ENCODE data around the gene SLC39A6. TPM values are rescaled to one million over a fixed set of nuclear protein-coding genes. Genes with fewer than 3 reads are reported as not detected.

The SLC39A6 gene
- total and polyA plus RNA-seq, 11 donors: 2.4 to 28.8 (median 15.2) TPM

GRCh38 chr18:36112302-36112701, 16.8 kb downstream of the SLC39A6 start:
- Histone ChIP-seq H3K27ac (no peak overlapping the region), H3K4me1 (no peaks in the 10 kb centered on the region), H3K4me3 (no peak overlapping the region), H3K36me3 (peaks cover 0 to 98% (median 68%) of the 10 kb centered on the region in 9 donors), H3K9me3 (no peaks in the 10 kb centered on the region), H3K27me3 (no peaks in the 10 kb centered on the region)
- intact Hi-C loops (cut with DNase I): loop anchor here in 1 of 10 donors (10.0 kb wide), 1 partner anchor 88 kb away; no protein-coding TSS in a partner anchor
- DNase-seq (no peak), ATAC-seq (no peak)
- TF ChIP-seq POLR2A (IDR thresholded peaks at IDR 0.05): no peak

- no peak overlapping the region for H3K4me3 ChIP-seq
- intact Hi-C loops (cut with DNase I): loop anchor here in 1 of 10 donors (10.0 kb wide), 1 partner anchor 85 kb away; no protein-coding TSS in a partner anchor
- ATAC-seq: no peak
- no peaks in the 10 kb centered on the region for H3K27me3 ChIP-seq
- H3K36me3 ChIP-seq: peaks cover 0 to 74% (median 54%) of the 10 kb centered on the region in 9 donors
- no peak for DNase-seq
- no peaks in the 10 kb centered on the region for H3K4me1 ChIP-seq
- no peaks in the 10 kb centered on the region for H3K9me3 ChIP-seq
- 95 to 98% (median 98%) methylated on average over 1 of the region's 1 CpG for WGBS, 4 donors
- TF ChIP-seq POLR2A (IDR thresholded peaks at IDR 0.05) (no peak), CTCF (IDR thresholded peaks at IDR 0.05) (no peak)
- H3K27ac ChIP-seq: no peak overlapping the region
Measured at GRCh38 chr18:36109737-36110136, 19.4 kb downstream of the SLC39A6 start.

- TF ChIP-seq CTCF (IDR thresholded peaks at IDR 0.05) (no peak), POLR2A (IDR thresholded peaks at IDR 0.05) (no peak)
- Histone ChIP-seq H3K27ac (no peak overlapping the region), H3K4me3 (no peak overlapping the region), H3K4me1 (no peaks in the 10 kb centered on the region), H3K9me3 (peaks cover 0 to under 1% (median 0%) of the 10 kb centered on the region in 12 donors), H3K36me3 (peaks cover 0 to 63% (median 42%) of the 10 kb centered on the region in 9 donors), H3K27me3 (no peaks in the 10 kb centered on the region)
- intact Hi-C loops (cut with DNase I): no loop called here
- ATAC-seq (no peak), DNase-seq (no peak)
- 93 to 96% (median 94%) methylated on average over 5 of the region's 5 CpGs for WGBS, 4 donors
Measured at GRCh38 chr18:36108601-36109000, 20.5 kb downstream of the SLC39A6 start.

- no peak overlapping the region for H3K27ac ChIP-seq
- H3K4me1 ChIP-seq: no peaks in the 10 kb centered on the region
- DNase-seq: no peak
- TF ChIP-seq CTCF (IDR thresholded peaks at IDR 0.05): no peak
- TF ChIP-seq POLR2A (IDR thresholded peaks at IDR 0.05): no peak
- ATAC-seq: no peak
- H3K36me3 ChIP-seq: peaks cover 0 to 59% (median 38%) of the 10 kb centered on the region in 9 donors
- 44 to 49% (median 48%) methylated on average over 2 of the region's 2 CpGs for WGBS, 4 donors
- intact Hi-C loops (cut with DNase I): no loop called here
- no peaks in the 10 kb centered on the region for H3K27me3 ChIP-seq
- peaks cover 0 to 5% (median 0%) of the 10 kb centered on the region in 12 donors for H3K9me3 ChIP-seq
- H3K4me3 ChIP-seq: no peak overlapping the region
Measured at GRCh38 chr18:36108196-36108595, 20.9 kb downstream of the SLC39A6 start.

GRCh38 chr18:36107477-36107876, 21.7 kb downstream of the SLC39A6 start:
- intact Hi-C loops (cut with DNase I): no loop called here
- no peaks in the 10 kb centered on the region for H3K4me1 ChIP-seq
- DNase-seq: no peak
- H3K4me3 ChIP-seq: no peak overlapping the region
- no peak for TF ChIP-seq CTCF (IDR thresholded peaks at IDR 0.05)
- no peak for TF ChIP-seq POLR2A (IDR thresholded peaks at IDR 0.05)
- no peak for ATAC-seq
- H3K27ac ChIP-seq: no peak overlapping the region
- peaks cover 0 to 12% (median 0%) of the 10 kb centered on the region in 12 donors for H3K9me3 ChIP-seq
- H3K27me3 ChIP-seq: no peaks in the 10 kb centered on the region
- H3K36me3 ChIP-seq: peaks cover 0 to 51% (median 31%) of the 10 kb centered on the region in 9 donors

Data from heart left ventricle (tissue), 16 donors.